K562 (cell line): ENCODE measurements around the gene DPP9. TPM values are rescaled to one million over a fixed set of nuclear protein-coding genes. Genes with fewer than 3 reads are reported as not detected.

Experiments used
- CEBPG ChIP-seq, 3 experiments: fragments of 200-800 bp in 1 of 3; sonication (Bioruptor generic) in 1 of 3; sonication (generic) in 1 of 3; formaldehyde crosslinking in 1 of 3; IDR thresholded peaks in 2 of 3; conservative IDR thresholded peaks in 1 of 3; 2 replicates each; pipeline versions ENCODE4 v1.6.1 to v1.8.0; 2016 to 2022; ENCODE audit warnings: missing compliant biosample characterization in 2 of 3, missing genetic modification characterization in 2 of 3, mild to moderate bottlenecking in 1 of 3, missing genetic modification reagents in 1 of 3
- CTBP1 ChIP-seq: fragments of 450-650 bp; IDR thresholded peaks from 2 replicates; pipeline ENCODE4 v1.6.1; 2016; ENCODE audit warnings: borderline replicate concordance
- EZH2 ChIP-seq: IDR thresholded peaks from 2 replicates; pipeline ENCODE4 v1.6.1; 2012; ENCODE audit warnings: low read depth, mild to moderate bottlenecking, inconsistent platforms, low read length, borderline replicate concordance
- GTF2A2 ChIP-seq: IDR thresholded peaks from 2 replicates; pipeline ENCODE4 v1.6.1; 2016; ENCODE audit warnings: mild to moderate bottlenecking, missing genetic modification characterization, missing compliant biosample characterization
- KLF16 ChIP-seq: IDR thresholded peaks from 2 replicates; pipeline ENCODE4 v1.6.1; 2016; ENCODE audit warnings: antibody characterized with exemption
- MAZ ChIP-seq, 2 experiments: fragments of 450-650 bp in 1 of 2; sonication (generic) in 1 of 2; formaldehyde crosslinking; IDR thresholded peaks in 1 of 2; conservative IDR thresholded peaks in 1 of 2; 2 replicates each; pipeline versions ENCODE4 v1.4.0 to v1.5.0; 2020; ENCODE audit warnings: mild to moderate bottlenecking in 1 of 2, missing genetic modification reagents in 1 of 2
- NRF1 ChIP-seq, 2 experiments: fragments of 450-650 bp; IDR thresholded peaks in 1 of 2; conservative IDR thresholded peaks in 1 of 2; 2 replicates each; pipeline ENCODE4 v1.6.1; 2014; ENCODE audit warnings: mild to moderate bottlenecking in 2 of 2
- PML ChIP-seq: IDR thresholded peaks from 2 replicates; pipeline ENCODE4 v1.6.1; 2012; ENCODE audit warnings: low read length, inconsistent platforms
- RBBP5 ChIP-seq: fragments of 200-600 bp; sonication (generic); IDR thresholded peaks from 2 replicates; pipeline ENCODE4 v1.6.1; 2012; ENCODE audit warnings: borderline replicate concordance, mild to moderate bottlenecking, low read length, control low read depth, inconsistent platforms; ENCODE audit not compliant: insufficient read depth, poor library complexity, severe bottlenecking
- RBM25 ChIP-seq: fragments of 200-400 bp; formaldehyde crosslinking; IDR thresholded peaks from 2 replicates; pipeline ENCODE4 v1.6.1; 2018; ENCODE audit warnings: low read length, low read depth, moderate library complexity; ENCODE audit not compliant: severe bottlenecking
- RNF219 ChIP-seq: fragments of 250-450 bp; sonication (Bioruptor Pico); IDR thresholded peaks from 2 replicates; pipeline ENCODE4 v1.5.0; 2022; ENCODE audit warnings: mild to moderate bottlenecking
- SOX6 ChIP-seq: fragments of 450-650 bp; IDR thresholded peaks from 2 replicates; pipeline ENCODE4 v1.6.1; 2014; ENCODE audit warnings: mild to moderate bottlenecking
- SP1 ChIP-seq: sonication (generic); formaldehyde crosslinking; IDR thresholded peaks from 2 replicates; pipeline ENCODE4 v1.8.1; 2022; ENCODE audit warnings: mild to moderate bottlenecking, missing genetic modification reagents
- ZNF232 ChIP-seq: sonication (generic); formaldehyde crosslinking; IDR thresholded peaks from 2 replicates; pipeline ENCODE4 v1.8.0; 2022; ENCODE audit warnings: mild to moderate bottlenecking, missing genetic modification reagents
- ZNF24 ChIP-seq: fragments of 450-650 bp; IDR thresholded peaks from 2 replicates; pipeline ENCODE4 v1.6.1; 2016
- ZNF354B ChIP-seq: fragments of 250-450 bp; sonication (Bioruptor Pico); IDR thresholded peaks from 2 replicates; pipeline ENCODE4 v1.4.0; 2020
- ZNF395 ChIP-seq: fragments of 200-800 bp; sonication (Bioruptor generic); IDR thresholded peaks from 2 replicates; pipeline ENCODE4 v1.6.1; 2017; ENCODE audit warnings: missing genetic modification characterization, missing compliant biosample characterization
- polyA plus RNA-seq, 8 experiments: library from polyadenylated mRNA; depleted of rRNA in 4 of 8; stranded (reverse) in 5 of 8; unstranded in 3 of 8; fragments of >200 nt; fragmentation: Nextera tagmentation in 2 of 8; fragmentation: Illumina TruSeq in 1 of 8; extraction: Ambion mirVana in 2 of 8; extraction: Trizol in 1 of 8; gene quantifications; 2 replicates each; pipeline versions ENCODE4 v1.2.1 to v1.2.3, GENCODE V29; 2011 to 2014; ENCODE audit warnings: inconsistent platforms in 1 of 8, missing spikeins in 1 of 8
- total RNA-seq, 7 experiments: library from RNA; depleted of rRNA in 6 of 7; stranded (reverse); fragments of >200 nt in 6 of 7; fragmentation: Illumina TruSeq in 2 of 7; extraction: Trizol in 2 of 7; gene quantifications; 2 replicates each; pipeline versions ENCODE4 v1.2.1 to v1.2.3, GENCODE V29; 2011 to 2021; ENCODE audit warnings: low replicate concordance in 1 of 7
- TF ChIP-seq, protein P1 (sequence below): fragments of 250-450 bp; sonication (Bioruptor Pico); IDR thresholded peaks from 2 replicates; pipeline ENCODE4 v1.5.1; 2021; ENCODE audit warnings: mild to moderate bottlenecking
- TF ChIP-seq, protein P2 (sequence below), 3 experiments: IDR thresholded peaks in 2 of 3; conservative IDR thresholded peaks in 1 of 3; 2 replicates each; pipeline ENCODE4 v1.5.1; 2011 to 2012; ENCODE audit warnings: low read length in 3 of 3, mild to moderate bottlenecking in 3 of 3, control low read depth in 2 of 3, improper control_type of control experiment in 1 of 3, inconsistent platforms in 1 of 3, low read depth in 1 of 3, mixed read lengths in 1 of 3, moderate library complexity in 1 of 3; ENCODE audit not compliant: insufficient read depth in 2 of 3

Gene DPP9
- total and polyA plus RNA-seq, 9 of the 15 experiments (the other 6 are each of a cell fraction or from before 2014, with no cell fraction given), result 0.90 to 66.7 (median 24.5) TPM

- TF ChIP-seq RNF219 (no peak), PML (0 out of 2 replicates have a peak, but pooled peaks have one; percentile 7), RBM25 (peak; percentile 52), CTBP1 (peak; percentile 27; the same call in 1 of the 2 replicates), ZNF354B (CRISPR knock-in tag) (no peak), ZNF24 (no peak), SOX6 (peak; percentile 15; the same call in 1 of the 2 replicates), RBBP5 (no peak), SP1 (peak; percentile 48; the same call in 1 of the 2 replicates), GTF2A2 (tag) (no peak), ZNF395 (no peak), KLF16 (peak; percentile 76; the same call in 1 of the 2 replicates), ZNF232 (CRISPR knock-in tag) (no peak), MAZ (CRISPR knock-in tag; conservative IDR thresholded peaks at IDR 0.05 in 1 of 2, IDR thresholded peaks at IDR 0.05 in 1 of 2) (no peak), NRF1 (conservative IDR thresholded peaks at IDR 0.05 in 1 of 2, IDR thresholded peaks at IDR 0.05 in 1 of 2) (no peak), CEBPG (CRISPR knock-in tag; IDR thresholded peaks at IDR 0.05) (no peak), CEBPG (tag; conservative IDR thresholded peaks at IDR 0.05 in 1 of 2, IDR thresholded peaks at IDR 0.05 in 1 of 2) (peak; percentile 13 to 65; a peak in 2 of 4 replicates), EZH2 (no peak)
- TF ChIP-seq, protein P1, sequence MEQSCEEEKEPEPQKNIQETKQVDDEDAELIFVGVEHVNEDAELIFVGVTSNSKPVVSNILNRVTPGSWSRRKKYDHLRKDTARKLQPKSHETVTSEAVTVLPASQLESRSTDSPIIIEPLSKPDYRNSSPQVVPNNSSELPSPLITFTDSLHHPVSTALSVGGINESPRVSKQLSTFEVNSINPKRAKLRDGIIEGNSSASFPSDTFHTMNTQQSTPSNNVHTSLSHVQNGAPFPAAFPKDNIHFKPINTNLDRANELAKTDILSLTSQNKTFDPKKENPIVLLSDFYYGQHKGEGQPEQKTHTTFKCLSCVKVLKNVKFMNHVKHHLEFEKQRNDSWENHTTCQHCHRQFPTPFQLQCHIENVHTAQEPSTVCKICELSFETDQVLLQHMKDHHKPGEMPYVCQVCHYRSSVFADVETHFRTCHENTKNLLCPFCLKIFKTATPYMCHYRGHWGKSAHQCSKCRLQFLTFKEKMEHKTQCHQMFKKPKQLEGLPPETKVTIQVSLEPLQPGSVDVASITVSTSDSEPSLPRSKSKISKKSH, result no peak
- TF ChIP-seq, protein P2, sequence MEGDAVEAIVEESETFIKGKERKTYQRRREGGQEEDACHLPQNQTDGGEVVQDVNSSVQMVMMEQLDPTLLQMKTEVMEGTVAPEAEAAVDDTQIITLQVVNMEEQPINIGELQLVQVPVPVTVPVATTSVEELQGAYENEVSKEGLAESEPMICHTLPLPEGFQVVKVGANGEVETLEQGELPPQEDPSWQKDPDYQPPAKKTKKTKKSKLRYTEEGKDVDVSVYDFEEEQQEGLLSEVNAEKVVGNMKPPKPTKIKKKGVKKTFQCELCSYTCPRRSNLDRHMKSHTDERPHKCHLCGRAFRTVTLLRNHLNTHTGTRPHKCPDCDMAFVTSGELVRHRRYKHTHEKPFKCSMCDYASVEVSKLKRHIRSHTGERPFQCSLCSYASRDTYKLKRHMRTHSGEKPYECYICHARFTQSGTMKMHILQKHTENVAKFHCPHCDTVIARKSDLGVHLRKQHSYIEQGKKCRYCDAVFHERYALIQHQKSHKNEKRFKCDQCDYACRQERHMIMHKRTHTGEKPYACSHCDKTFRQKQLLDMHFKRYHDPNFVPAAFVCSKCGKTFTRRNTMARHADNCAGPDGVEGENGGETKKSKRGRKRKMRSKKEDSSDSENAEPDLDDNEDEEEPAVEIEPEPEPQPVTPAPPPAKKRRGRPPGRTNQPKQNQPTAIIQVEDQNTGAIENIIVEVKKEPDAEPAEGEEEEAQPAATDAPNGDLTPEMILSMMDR (IDR thresholded peaks at IDR 0.05 in 2 of 3, conservative IDR thresholded peaks at IDR 0.05 in 1 of 3; ENCODE audit: insufficient read depth in 2 of 3, low read depth in 1 of 3, low read length in 3 of 3), result peak; percentile 10 to 40 (median 18); a peak in 2 of 6 replicates
Observed at GRCh38 chr19:4654437-4655361, 68.9 kb downstream of the DPP9 start (continued).
